ENCODE results near the gene SPAG8. TPM values are rescaled to one million over a fixed set of nuclear protein-coding genes. Genes with fewer than 3 reads are reported as not detected.

Gene SPAG8
- total RNA-seq, 1 experiment from 2014 or later = 0.90 TPM

GRCh38 chr9:35792024-35792813 is 19.8 kb downstream of the SPAG8 start:
- BruUV-seq (replicated peaks) = no TSS peak
- Histone ChIP-seq H3K36me3 (ENCODE audit: control insufficient read depth, insufficient read depth, low read length) (no peaks in the 10 kb centered on the region), H3K9me3 (ENCODE audit: control insufficient read depth, insufficient read depth, low read depth, low read length) (no peaks in the 10 kb centered on the region), H3K4me1 (ENCODE audit: control insufficient read depth, insufficient read depth, low read length) (0 out of 2 replicates have a peak, but pooled peaks cover 3% of the 10 kb centered on the region), H3K4me3 (ENCODE audit: low read depth in 2 of 2, low read length in 2 of 2) (no peak overlapping the region), H3K27ac (ENCODE audit: low read length) (no peak overlapping the region), H3K27me3 (ENCODE audit: control insufficient read depth, insufficient read depth, low read length) (no peaks in the 10 kb centered on the region)
- CTCF ChIA-PET = interaction anchor here (0.6 kb wide), 1 partner anchor 145 kb away, joined by 6 read pairs; no protein-coding TSS in a partner anchor
- in situ Hi-C loops (cut with HindIII; ENCODE audit: low pct_unique_long_range_greater_than_20kb, low sequenced_read_pairs) (no loop called here), intact Hi-C loops (cut with micrococcal nuclease; ENCODE audit: unreplicated experiment) (no loop called here)
- TF ChIP-seq SIN3A (IDR thresholded peaks at IDR 0.05; ENCODE audit: borderline replicate concordance, insufficient read depth, low read depth, low read length) (no peak), POLR2AphosphoS5 (IDR thresholded peaks at IDR 0.05; ENCODE audit: low read depth, low read length) (no peak), TCF7L2 (IDR thresholded peaks at IDR 0.05; ENCODE audit: low read depth, low read length) (no peak), CTCF (IDR thresholded peaks at IDR 0.05) (no peak)
- TF ChIP-seq, protein P1, sequence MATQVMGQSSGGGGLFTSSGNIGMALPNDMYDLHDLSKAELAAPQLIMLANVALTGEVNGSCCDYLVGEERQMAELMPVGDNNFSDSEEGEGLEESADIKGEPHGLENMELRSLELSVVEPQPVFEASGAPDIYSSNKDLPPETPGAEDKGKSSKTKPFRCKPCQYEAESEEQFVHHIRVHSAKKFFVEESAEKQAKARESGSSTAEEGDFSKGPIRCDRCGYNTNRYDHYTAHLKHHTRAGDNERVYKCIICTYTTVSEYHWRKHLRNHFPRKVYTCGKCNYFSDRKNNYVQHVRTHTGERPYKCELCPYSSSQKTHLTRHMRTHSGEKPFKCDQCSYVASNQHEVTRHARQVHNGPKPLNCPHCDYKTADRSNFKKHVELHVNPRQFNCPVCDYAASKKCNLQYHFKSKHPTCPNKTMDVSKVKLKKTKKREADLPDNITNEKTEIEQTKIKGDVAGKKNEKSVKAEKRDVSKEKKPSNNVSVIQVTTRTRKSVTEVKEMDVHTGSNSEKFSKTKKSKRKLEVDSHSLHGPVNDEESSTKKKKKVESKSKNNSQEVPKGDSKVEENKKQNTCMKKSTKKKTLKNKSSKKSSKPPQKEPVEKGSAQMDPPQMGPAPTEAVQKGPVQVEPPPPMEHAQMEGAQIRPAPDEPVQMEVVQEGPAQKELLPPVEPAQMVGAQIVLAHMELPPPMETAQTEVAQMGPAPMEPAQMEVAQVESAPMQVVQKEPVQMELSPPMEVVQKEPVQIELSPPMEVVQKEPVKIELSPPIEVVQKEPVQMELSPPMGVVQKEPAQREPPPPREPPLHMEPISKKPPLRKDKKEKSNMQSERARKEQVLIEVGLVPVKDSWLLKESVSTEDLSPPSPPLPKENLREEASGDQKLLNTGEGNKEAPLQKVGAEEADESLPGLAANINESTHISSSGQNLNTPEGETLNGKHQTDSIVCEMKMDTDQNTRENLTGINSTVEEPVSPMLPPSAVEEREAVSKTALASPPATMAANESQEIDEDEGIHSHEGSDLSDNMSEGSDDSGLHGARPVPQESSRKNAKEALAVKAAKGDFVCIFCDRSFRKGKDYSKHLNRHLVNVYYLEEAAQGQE (IDR thresholded peaks at IDR 0.05; ENCODE audit: insufficient read depth in 1 of 2, low read depth in 2 of 2, low read length in 1 of 2) = no peak
- ATAC-seq (no peak), DNase-seq (ENCODE audit: low read depth, low spot score) (no peak)
- POLR2A ChIA-PET = no interaction called here

DNA sequence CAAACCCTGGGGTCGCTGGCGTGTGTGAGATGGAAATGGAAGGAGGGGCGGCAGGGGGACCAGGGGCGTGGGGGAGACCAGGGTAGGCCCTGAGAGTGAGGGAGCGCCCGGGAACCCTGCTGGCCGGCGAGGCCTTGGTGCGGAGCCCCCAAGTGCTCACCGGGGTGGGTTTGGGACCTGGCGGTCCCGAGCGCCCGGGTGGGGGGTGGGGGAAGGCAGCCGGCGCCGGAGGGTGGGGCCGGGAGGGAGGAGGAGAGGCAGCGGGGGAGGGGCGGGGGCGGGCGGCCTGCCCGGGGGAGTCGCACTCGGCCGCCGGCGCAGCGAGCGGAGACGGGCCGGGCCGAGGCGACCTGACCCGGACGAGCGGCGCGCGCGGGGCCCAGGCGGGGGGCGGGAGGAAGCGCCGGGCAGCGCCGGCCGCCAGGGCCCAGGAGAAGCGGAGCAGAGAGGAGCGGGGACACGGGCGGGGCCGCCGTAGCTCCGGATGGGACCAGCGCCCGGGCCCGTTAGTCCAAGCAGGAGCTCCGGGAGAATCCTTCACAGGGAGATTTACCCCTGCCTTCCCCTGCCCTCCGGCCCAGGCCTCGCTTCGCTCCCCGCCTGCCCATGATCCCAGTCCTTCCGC is 20.7 kb downstream of the SPAG8 start, which contains the start of gene NPR2:
NPR2 (plus strand) TSS at position 295 of the 625 bp plus-strand sequence. CDS start 818 bp downstream, outside the sequence.
- in situ Hi-C loops (cut with HindIII; ENCODE audit: low pct_unique_long_range_greater_than_20kb, low sequenced_read_pairs) (no loop called here), intact Hi-C loops (cut with micrococcal nuclease; ENCODE audit: unreplicated experiment) (no loop called here)
- ATAC-seq = no peak
- Histone ChIP-seq H3K27ac (ENCODE audit: low read length) (no peak within 1 kb of the TSS), H3K27me3 (ENCODE audit: control insufficient read depth, insufficient read depth, low read length) (no peaks in the 10 kb centered on the region), H3K9me3 (ENCODE audit: control insufficient read depth, insufficient read depth, low read depth, low read length) (no peaks in the 10 kb centered on the region), H3K4me1 (ENCODE audit: control insufficient read depth, insufficient read depth, low read length) (0 out of 2 replicates have a peak, but pooled peaks cover 3% of the 10 kb centered on the region), H3K4me3 (ENCODE audit: low read depth in 2 of 2, low read length in 2 of 2) (no peak within 1 kb of the TSS), H3K36me3 (ENCODE audit: control insufficient read depth, insufficient read depth, low read length) (no peaks in the 10 kb centered on the region)
- TF ChIP-seq POLR2AphosphoS5 (IDR thresholded peaks at IDR 0.05; ENCODE audit: low read depth, low read length) = no peak
- no peak for TF ChIP-seq CTCF (IDR thresholded peaks at IDR 0.05)
- TF ChIP-seq SIN3A (IDR thresholded peaks at IDR 0.05; ENCODE audit: borderline replicate concordance, insufficient read depth, low read depth, low read length) = no peak
- no peak for TF ChIP-seq TCF7L2 (IDR thresholded peaks at IDR 0.05; ENCODE audit: low read depth, low read length)
- TF ChIP-seq, protein P1 (IDR thresholded peaks at IDR 0.05; ENCODE audit: insufficient read depth in 1 of 2, low read depth in 2 of 2, low read length in 1 of 2) = no peak
- no peak for DNase-seq (ENCODE audit: low read depth, low spot score)
- POLR2A ChIA-PET = interaction anchor here (0.6 kb wide), 1 partner anchor 57 kb away, joined by 3 read pairs; no protein-coding TSS in a partner anchor
- CTCF ChIA-PET = no interaction called here
- BruUV-seq (replicated peaks) = no TSS peak

Data from Panc1 (cell line).